Posterior cingulate gyrus (tissue), 11 donors: Measurements from ENCODE around the gene ARID2.

Source experiments
- DNase-seq, 10 donors: peaks; one replicate each; pipeline versions ENCODE4 v3.0.0 to v3.0.0-alpha.2; 2020 to 2021; ENCODE audit warnings: mixed read lengths in 3 of 10
- intact Hi-C: fragments of 100-400 bp; cut with DNase I; formaldehyde crosslinking; loops from one replicate; pipeline ENCODE4 v1.15.1; 2023

The ARID2 gene

GRCh38 chr12:45729233-45730083 is at the start of gene ARID2:
Gene ARID2 (plus strand): TSS chr12:45729706. CDS start chr12:45729837, 131 bp downstream.
- DNase-seq = peak; percentile 32 to 91 (median 52)
- intact Hi-C loops = loop anchor here (1.0 to 10.0 kb wide), 4 partner anchors 125 to 512 kb away; partner anchors contain the start of genes ANO6 and SCAF11

DNA sequence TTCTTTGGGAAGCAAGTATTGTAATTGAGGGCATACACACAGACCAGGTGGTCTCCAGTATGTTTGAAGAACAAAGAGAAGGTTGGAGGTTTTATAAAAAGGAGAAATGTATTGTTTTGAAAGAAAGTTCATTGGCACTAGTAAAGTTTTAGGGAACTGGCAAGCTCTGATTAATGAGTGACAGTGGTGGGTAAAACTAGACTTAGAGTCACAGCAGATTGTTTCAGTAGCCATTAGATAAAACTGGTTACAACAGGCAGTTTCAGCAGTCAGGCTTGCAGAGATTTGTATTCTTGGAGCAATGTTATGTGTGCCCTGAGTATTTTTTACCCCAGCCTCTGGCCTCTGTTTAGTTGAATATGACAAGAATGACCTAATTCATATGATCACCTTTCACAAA is 49.1 kb upstream of the ARID2 start:
- intact Hi-C loops = no loop called here
- no peak for DNase-seq

DNA sequence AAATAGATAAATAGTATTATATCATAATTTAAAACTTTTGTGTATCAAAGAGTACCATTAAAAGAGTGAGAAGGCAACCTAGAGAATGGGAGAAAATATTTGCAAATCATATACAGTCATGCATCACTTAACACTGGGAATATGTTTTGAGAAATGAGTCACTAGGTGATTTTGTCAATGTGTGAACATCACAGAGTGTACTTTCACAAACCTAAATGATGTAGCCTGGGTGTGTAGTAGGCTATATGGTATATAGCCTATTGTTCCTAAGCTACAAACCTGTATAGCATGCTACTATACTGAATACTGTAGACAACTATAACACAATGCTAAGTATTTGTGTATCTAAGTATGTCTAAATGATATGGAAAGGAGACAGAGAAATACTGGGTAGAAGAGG is 48.0 kb upstream of the ARID2 start:
- intact Hi-C loops = no loop called here
- no peak for DNase-seq

DNA sequence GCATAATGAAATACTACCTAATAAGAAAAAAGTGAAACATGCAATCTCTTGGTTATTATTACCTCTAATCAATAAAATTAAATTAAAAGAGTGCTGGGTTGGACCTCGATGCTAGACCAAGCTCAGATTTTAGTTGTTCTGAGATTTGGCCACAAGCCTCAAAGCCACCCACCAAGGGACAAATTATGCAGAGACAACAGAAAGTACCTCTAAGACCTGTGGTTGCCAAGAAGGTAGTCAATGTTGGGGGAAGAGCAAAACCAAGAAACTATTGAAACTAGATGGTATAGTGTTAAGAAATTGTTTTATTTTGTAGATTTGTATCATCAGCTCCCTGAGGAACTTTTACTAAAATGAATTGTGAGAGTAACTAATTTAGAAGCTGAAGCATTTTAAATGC is 43.8 kb upstream of the ARID2 start:
- DNase-seq = no peak
- intact Hi-C loops = no loop called here

DNA sequence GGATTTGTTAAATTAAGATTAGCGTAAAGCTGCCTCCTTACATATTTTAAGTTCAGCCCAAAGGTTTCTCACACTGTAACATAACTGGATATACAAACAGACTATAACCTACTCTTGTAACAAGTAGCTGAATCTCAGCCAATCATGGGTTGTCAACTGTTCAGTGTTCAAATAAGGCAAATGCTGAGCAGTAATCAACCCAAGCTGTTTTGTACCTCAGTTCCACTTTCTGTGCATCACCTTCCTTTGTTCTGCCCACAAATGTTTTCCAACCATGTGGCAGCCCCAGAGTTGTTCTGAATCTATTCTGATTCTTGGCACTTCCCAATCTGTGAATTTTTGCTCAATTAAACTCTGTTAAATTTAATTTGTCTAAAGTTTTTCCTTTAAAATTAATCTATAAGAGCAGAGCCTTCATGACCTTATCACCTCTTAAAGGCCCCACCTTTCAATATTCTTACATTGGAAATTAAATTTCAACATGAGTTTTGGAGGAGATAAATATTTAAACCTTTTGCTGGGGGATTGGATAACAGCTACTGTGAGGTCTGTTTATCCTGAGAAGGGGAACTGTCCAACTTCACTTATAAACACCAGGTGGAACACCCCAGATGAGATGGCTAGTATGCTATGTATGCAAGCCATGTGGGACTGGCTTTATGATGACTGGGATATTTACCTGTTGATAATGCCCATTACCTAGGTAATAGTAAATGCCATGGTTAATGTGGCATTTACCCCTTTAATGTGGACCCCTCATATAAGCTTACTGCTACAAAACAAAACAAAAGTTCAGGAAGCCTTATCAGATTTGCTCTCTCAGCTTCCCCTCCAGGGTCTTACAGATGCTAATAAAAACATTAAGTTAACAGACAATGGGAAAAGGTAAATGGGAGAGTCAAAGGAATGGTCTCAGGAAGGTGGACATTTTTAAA is 42.2 kb upstream of the ARID2 start:
- intact Hi-C loops = no loop called here
- DNase-seq = no peak

DNA sequence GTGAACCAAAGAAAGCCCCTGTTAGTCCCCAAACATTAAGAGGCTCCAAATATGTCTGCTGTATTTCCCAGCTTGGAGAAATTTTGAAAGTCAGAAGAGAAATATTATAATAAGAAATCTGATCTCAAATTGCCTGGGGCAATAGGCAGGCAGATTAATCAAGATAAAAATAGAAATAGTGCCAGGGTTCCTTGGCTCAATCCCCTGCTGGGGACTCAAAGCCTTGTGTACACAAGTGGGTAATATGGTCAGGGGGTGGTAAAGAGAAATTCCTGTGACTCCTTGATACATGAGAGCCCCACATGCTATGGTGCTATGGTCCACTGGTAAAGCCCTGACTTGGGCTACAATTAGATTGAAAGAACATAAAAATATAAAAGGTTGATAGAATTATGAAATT is 41.3 kb upstream of the ARID2 start:
- no peak for DNase-seq
- intact Hi-C loops = no loop called here

GRCh38 chr12:45695035-45695434 is 34.5 kb upstream of the ARID2 start:
- DNase-seq = no peak
- intact Hi-C loops = no loop called here

DNA sequence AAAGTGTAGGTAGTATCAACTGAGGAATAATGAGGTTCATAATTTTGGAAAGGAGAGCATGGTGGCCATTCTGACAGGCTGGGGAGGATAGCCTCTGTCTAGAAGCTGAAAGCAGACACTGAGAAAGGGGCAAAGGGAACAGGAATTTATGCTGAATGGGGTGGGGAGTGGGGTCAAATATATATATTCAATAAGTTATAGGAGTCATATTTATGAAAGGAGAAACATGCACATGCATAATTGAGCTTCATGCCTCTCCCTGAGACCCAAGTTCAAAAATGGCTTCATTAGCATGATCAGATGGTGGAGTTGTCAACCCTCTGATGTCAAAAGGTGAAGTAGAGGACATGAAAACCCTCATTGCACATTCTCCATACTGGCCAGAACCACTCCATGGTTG is 33.9 kb upstream of the ARID2 start:
- no peak for DNase-seq
- intact Hi-C loops = no loop called here

DNA sequence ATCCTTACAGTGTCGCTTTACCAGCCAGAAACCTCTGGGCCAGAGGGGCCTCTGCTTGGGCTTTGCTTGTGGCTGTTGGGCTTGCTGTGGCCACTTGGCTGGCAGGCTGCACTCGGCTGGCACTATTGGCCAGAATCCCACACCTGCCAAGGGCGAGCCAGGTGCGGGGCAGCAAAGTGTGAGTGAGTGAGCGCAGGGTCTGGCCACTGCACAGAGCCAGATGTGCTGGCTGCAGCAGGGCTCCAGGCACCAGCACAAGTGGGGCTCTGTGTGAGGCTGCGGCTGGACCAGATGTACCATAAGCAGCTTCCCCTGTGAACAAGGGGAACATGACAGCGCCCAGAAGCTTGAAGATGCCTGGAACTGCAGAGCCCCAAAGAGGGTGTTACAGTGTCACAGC is 33.5 kb upstream of the ARID2 start:
- intact Hi-C loops = no loop called here
- peak in 1 of 10 donors; percentile 71 for DNase-seq

GRCh38 chr12:45697371-45697770 is 32.1 kb upstream of the ARID2 start:
- intact Hi-C loops = no loop called here
- DNase-seq = peak in 1 of 10 donors; percentile 65

DNA sequence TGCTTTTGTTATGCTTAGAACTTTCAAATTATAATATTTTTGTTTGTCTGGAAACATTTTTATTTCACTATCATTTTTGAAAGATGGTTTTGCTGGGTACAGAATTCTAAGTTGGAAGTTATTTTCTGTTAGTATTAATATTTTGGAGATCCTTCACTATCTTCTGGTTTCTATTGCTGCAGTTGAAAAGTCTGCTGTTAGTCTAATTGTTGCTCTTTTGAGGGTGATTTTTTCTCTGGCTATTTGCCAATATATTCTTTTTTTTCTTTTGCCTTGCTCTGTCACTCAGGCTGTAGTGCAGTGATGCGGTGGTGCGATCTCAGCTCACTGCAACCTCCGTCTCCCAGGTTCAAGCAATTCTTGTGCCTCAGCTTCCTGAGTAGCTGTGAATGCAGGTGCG is 28.2 kb upstream of the ARID2 start:
- no peak for DNase-seq
- intact Hi-C loops = no loop called here

DNA sequence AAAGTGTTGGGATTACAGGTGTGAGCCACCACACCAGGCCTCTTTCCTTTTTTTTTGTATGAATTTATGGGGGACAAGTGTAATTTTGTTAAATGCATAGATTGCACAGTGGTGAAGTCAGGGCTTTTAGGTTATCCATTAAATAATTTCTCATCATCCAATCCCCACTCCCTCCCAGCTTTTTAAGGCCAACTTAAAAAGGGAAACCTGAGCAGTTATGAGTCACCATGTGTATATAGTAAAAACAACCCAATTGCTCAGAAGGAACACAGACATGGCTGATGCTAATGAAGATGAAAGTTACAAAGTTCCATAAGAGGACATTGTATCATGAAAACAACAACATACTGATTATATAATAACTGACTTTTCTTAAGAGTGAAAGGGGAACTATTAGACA is 25.6 kb upstream of the ARID2 start:
- no peak for DNase-seq
- intact Hi-C loops = no loop called here

DNA sequence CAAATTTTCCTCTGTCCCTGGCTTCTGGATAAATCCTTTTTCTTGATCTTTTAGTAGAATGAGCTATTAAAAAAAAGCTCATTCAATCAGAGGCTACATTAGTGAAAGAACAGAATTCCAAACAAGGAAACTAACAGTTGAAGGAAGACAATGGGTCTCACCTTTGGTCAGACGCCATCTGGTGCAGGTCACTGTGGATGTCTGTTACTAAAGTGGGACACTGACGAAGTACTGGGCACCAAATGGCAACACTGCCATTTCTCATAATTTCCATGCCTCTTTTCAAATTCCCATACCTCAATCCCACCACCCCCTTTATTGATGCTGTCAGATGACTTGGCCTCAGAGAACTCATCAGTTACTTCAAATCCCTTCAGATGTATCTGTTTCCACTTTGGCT is 24.5 kb upstream of the ARID2 start:
- DNase-seq = no peak
- intact Hi-C loops = no loop called here

GRCh38 chr12:45705404-45705803 is 24.1 kb upstream of the ARID2 start:
- no peak for DNase-seq
- intact Hi-C loops = no loop called here

GRCh38 chr12:45707241-45707857 is 22.2 kb upstream of the ARID2 start:
- no peak for DNase-seq

GRCh38 chr12:45708363-45708762 is 21.1 kb upstream of the ARID2 start:
- intact Hi-C loops = no loop called here
- no peak for DNase-seq

More at GRCh38 chr12:45707241-45707857, 22.2 kb upstream of the ARID2 start:
- intact Hi-C loops = no loop called here

DNA sequence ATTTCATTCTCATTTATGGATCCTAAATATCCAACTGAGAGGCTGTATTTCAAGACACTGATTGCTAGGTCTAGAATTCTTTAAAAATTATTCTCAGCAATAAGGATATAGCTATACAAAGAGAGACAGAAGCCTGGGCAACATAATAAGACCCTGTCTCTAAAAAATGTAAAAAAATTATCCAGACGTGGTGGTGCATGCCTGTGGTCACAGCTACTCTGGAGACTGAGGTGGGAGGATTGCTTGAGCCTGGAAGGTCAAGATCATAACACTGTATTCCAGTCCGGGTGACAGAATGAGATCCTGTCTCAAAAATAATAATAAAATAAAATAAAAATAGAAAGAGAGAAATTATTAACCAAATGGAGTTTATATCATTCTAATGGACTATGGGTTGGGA is 20.6 kb upstream of the ARID2 start:
- DNase-seq = no peak
- intact Hi-C loops = no loop called here

DNA sequence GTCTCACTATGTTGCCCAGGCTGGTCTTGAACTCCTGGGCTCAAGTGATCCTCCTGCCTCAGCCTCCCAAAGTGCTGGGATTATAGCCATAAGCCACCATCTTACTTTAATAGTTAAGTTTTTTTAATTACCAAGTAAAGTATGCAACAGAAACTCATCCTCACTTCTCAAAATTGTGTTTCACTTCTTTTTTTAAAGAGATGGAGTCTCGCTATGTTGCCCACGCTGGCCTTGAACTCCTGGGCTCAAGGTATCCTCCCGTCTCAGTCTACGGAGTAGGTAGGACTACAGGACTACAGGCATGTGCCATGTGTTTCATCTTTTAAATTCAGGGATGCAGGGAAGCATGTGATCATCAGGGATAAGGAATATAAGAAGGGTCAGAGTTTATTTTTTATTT is 17.2 kb upstream of the ARID2 start:
- no peak for DNase-seq
- intact Hi-C loops = no loop called here

DNA sequence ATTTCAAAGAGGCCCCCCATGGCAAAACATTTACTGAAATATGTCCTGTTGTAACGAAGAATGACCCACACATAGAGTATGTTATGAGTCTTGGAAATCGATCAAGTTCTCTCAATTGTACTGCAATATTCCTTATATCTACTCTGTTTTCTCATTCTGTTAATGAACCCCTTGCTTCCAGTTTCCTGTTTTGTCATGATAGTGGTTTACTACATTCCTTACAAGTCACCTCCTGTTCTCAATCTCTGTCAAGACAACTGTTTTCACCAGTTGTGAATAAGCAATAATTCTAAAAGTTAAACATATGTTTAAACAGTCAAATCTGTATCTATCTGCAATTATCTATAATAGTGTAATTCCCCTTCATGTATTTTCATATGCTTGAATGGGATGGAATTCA is 16.4 kb upstream of the ARID2 start:
- intact Hi-C loops = no loop called here
- no peak for DNase-seq

- DNase-seq = no peak
- intact Hi-C loops = no loop called here
Measured at GRCh38 chr12:45718306-45718705, 11.2 kb upstream of the ARID2 start.

DNA sequence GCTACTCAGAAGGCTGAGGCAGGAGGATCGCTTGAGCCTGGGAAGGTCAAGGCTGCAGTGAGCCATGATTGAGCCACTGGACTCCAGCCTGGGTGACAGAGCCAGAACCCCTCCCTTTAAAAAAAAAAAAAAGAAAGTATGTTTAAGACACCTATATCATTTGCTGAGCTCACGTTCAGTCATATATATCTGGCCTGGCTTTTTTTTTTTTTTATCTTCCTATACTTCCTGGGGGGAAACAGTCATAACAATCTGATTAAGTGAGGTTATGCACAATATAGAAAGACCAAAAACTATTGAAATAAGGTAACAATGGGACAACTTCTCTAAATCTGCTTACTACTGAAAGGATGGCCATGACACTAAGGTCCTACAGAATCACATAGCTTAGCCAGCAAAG is 9.4 kb upstream of the ARID2 start:
- intact Hi-C loops = loop anchor here (10.0 kb wide), 1 partner anchor 115 kb away; no protein-coding TSS in a partner anchor
- DNase-seq = no peak
